HepG2 (cell line): Measurements from ENCODE around the gene PIK3CB. TPM values are rescaled to one million over a fixed set of nuclear protein-coding genes. Genes with fewer than 3 reads are reported as not detected.
A peak's percentile ranks its signal among the peaks of the same experiment; 100 is the strongest.

ENCODE experiments used
- HMGA1 ChIP-seq: sonication (generic); formaldehyde crosslinking; conservative IDR thresholded peaks from 2 replicates; pipeline ENCODE4 v1.4.0; 2020; ENCODE audit warnings: missing genetic modification reagents
- JUNB ChIP-seq: sonication (generic); formaldehyde crosslinking; IDR thresholded peaks from 2 replicates; pipeline ENCODE4 v1.8.0; 2022; ENCODE audit warnings: missing genetic modification reagents, mild to moderate bottlenecking, borderline replicate concordance
- MEIS1 ChIP-seq: sonication (generic); formaldehyde crosslinking; IDR thresholded peaks from 2 replicates; pipeline ENCODE4 v1.9.0; 2021; ENCODE audit warnings: mild to moderate bottlenecking, missing genetic modification reagents, moderate library complexity, borderline replicate concordance
- MXI1 ChIP-seq: IDR thresholded peaks from 3 replicates; pipeline ENCODE4 v1.6.1; 2012; ENCODE audit warnings: low read depth, low read length, inconsistent platforms, borderline replicate concordance
- MZF1 ChIP-seq: sonication (generic); formaldehyde crosslinking; IDR thresholded peaks from 2 replicates; pipeline ENCODE4 v1.8.1; 2023; ENCODE audit warnings: mild to moderate bottlenecking, missing genetic modification reagents, borderline replicate concordance
- NFRKB ChIP-seq: fragments of 450-650 bp; IDR thresholded peaks from 2 replicates; pipeline ENCODE4 v1.6.1; 2017
- SETDB1 ChIP-seq: sonication (generic); formaldehyde crosslinking; IDR thresholded peaks from 2 replicates; pipeline ENCODE4 v1.5.1; 2020; ENCODE audit warnings: missing genetic modification reagents, mild to moderate bottlenecking, borderline replicate concordance
- SMC3 ChIP-seq: IDR thresholded peaks from 2 replicates; pipeline ENCODE4 v1.6.1; 2011; ENCODE audit warnings: low read length, improper control_type of control experiment
- ZBTB7A ChIP-seq: sonication (generic); formaldehyde crosslinking; IDR thresholded peaks from 2 replicates; pipeline ENCODE4 v1.8.0; 2022; ENCODE audit warnings: mild to moderate bottlenecking, missing genetic modification reagents
- ZFP37 ChIP-seq: sonication (generic); formaldehyde crosslinking; IDR thresholded peaks from 2 replicates; pipeline ENCODE4 v1.4.0; 2020; ENCODE audit warnings: missing genetic modification reagents, borderline replicate concordance
- ZKSCAN1 ChIP-seq: fragments of 150-350 bp; IDR thresholded peaks from 2 replicates; pipeline ENCODE4 v1.6.1; 2014; ENCODE audit warnings: low read length
- ZNF160 ChIP-seq: sonication (generic); formaldehyde crosslinking; IDR thresholded peaks from 2 replicates; pipeline ENCODE4 v1.8.0; 2022; ENCODE audit warnings: mild to moderate bottlenecking, inconsistent platforms, missing genetic modification reagents
- ZNF34 ChIP-seq: sonication (generic); formaldehyde crosslinking; IDR thresholded peaks from 2 replicates; pipeline ENCODE4 v1.4.0; 2020; ENCODE audit warnings: mild to moderate bottlenecking, missing genetic modification reagents, borderline replicate concordance
- ZNF709 ChIP-seq: sonication (generic); formaldehyde crosslinking; IDR thresholded peaks from 2 replicates; pipeline ENCODE4 v1.5.0; 2020; ENCODE audit warnings: mild to moderate bottlenecking, missing genetic modification reagents
- ZNF775 ChIP-seq: sonication (generic); formaldehyde crosslinking; IDR thresholded peaks from 2 replicates; pipeline ENCODE4 v1.4.0; 2020; ENCODE audit warnings: missing genetic modification reagents, mild to moderate bottlenecking, moderate library complexity, borderline replicate concordance
- ZNF781 ChIP-seq: sonication (generic); formaldehyde crosslinking; IDR thresholded peaks from 2 replicates; pipeline ENCODE4 v1.5.1; 2020; ENCODE audit warnings: borderline replicate concordance, mild to moderate bottlenecking, missing genetic modification reagents; ENCODE audit errors: not compliant biosample characterization
- polyA plus RNA-seq, 8 experiments: library from polyadenylated mRNA; depleted of rRNA in 3 of 8; stranded (reverse) in 7 of 8; unstranded in 1 of 8; fragments of >200 nt; fragmentation: Illumina TruSeq in 4 of 8; extraction: Trizol in 4 of 8; gene quantifications; 2 replicates each; pipeline versions ENCODE4 v1.2.1 to v1.2.3, GENCODE V29; 2011 to 2016; ENCODE audit warnings: low read depth in 4 of 8, missing spikeins in 1 of 8, mixed read lengths in 1 of 8; ENCODE audit not compliant: insufficient read depth in 1 of 8
- total RNA-seq, 5 experiments: library from RNA; depleted of rRNA; stranded (reverse); fragments of >200 nt; fragmentation: Illumina TruSeq; extraction: Trizol; gene quantifications; 2 replicates each; pipeline ENCODE4 v1.2.3, GENCODE V29; 2016; ENCODE audit warnings: low read depth in 1 of 5
- TF ChIP-seq, protein P1 (sequence below): sonication (generic); formaldehyde crosslinking; IDR thresholded peaks from 2 replicates; pipeline ENCODE4 v1.4.0; 2020; ENCODE audit warnings: missing genetic modification reagents, borderline replicate concordance
- TF ChIP-seq, protein P2 (sequence below): sonication (generic); formaldehyde crosslinking; IDR thresholded peaks from 2 replicates; pipeline ENCODE4 v1.8.0; 2022; ENCODE audit warnings: mild to moderate bottlenecking, missing genetic modification reagents; ENCODE audit not compliant: insufficient replicate concordance
- TF ChIP-seq, protein P3 (sequence below): fragments of 450-650 bp; IDR thresholded peaks from 2 replicates; pipeline ENCODE4 v1.6.1; 2017; ENCODE audit warnings: mild to moderate bottlenecking
- TF ChIP-seq, protein P4 (sequence below): sonication (generic); formaldehyde crosslinking; conservative IDR thresholded peaks from 2 replicates; pipeline ENCODE4 v1.8.0; 2022; ENCODE audit warnings: missing genetic modification reagents

The PIK3CB gene
- total and polyA plus RNA-seq, 2 of the 13 experiments (the other 11 are each of a cell fraction or from before 2014, with no cell fraction given): 6.6 to 18.7 TPM

DNA sequence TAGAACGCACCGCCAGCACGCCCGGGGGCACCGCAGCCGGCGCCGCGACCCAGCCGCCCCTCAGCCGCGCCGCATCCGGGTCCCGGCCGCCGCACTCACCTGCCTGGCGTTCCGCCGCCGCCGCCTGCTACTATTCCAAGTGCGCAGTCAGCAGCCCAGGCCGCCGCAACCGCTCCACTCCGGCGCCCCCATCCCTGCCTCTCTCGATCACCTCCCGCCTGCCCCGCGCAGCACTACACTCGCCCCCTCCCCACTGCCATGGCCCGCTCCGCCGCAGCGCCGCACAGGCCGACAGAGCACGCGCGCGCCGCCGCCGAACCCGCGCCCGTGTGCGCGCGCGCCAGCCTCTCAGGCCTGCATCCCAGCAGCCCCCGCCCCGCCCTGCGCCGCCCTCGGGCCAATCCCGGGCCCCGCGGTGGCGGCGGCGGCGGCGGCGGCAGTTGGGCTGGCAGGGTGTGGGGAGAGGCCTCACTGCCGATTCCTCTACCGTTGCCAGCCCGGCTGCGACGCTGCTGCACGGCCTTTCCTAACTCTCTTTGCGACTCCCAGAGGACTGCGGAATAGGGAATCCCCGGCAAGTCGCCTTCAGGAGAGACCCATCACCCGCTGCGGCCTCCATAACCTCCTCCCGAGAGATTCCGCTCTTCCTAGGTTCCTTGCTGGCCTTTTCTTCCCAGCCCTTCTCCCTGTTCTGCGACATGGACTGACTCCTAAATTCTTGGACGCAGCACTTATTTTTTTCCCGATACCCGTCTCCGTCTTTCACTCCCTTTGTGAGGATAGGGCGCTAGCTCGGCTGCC is at the start of gene PIK3CB (continued):
- TF ChIP-seq, protein P1, sequence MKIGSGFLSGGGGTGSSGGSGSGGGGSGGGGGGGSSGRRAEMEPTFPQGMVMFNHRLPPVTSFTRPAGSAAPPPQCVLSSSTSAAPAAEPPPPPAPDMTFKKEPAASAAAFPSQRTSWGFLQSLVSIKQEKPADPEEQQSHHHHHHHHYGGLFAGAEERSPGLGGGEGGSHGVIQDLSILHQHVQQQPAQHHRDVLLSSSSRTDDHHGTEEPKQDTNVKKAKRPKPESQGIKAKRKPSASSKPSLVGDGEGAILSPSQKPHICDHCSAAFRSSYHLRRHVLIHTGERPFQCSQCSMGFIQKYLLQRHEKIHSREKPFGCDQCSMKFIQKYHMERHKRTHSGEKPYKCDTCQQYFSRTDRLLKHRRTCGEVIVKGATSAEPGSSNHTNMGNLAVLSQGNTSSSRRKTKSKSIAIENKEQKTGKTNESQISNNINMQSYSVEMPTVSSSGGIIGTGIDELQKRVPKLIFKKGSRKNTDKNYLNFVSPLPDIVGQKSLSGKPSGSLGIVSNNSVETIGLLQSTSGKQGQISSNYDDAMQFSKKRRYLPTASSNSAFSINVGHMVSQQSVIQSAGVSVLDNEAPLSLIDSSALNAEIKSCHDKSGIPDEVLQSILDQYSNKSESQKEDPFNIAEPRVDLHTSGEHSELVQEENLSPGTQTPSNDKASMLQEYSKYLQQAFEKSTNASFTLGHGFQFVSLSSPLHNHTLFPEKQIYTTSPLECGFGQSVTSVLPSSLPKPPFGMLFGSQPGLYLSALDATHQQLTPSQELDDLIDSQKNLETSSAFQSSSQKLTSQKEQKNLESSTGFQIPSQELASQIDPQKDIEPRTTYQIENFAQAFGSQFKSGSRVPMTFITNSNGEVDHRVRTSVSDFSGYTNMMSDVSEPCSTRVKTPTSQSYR (CRISPR knock-in tag): no peak
- TF ChIP-seq JUNB (CRISPR knock-in tag) (no peak), ZNF709 (CRISPR knock-in tag) (0 out of 2 replicates have a peak, but pooled peaks have one; percentile 45), MZF1 (no peak), ZNF775 (CRISPR knock-in tag) (no peak; the same call in 1 of the 2 replicates), NFRKB (no peak), SMC3 (no peak), ZNF160 (no peak; the same call in 1 of the 2 replicates), ZNF781 (no peak), HMGA1 (CRISPR knock-in tag) (no peak), MXI1 (peak; percentile 5; the same call in 1 of the 3 replicates), ZKSCAN1 (no peak), MEIS1 (CRISPR knock-in tag) (no peak), ZBTB7A (CRISPR knock-in tag) (no peak), ZNF34 (CRISPR knock-in tag) (no peak), ZFP37 (CRISPR knock-in tag) (no peak), SETDB1 (CRISPR knock-in tag) (no peak)
- TF ChIP-seq, protein P2, sequence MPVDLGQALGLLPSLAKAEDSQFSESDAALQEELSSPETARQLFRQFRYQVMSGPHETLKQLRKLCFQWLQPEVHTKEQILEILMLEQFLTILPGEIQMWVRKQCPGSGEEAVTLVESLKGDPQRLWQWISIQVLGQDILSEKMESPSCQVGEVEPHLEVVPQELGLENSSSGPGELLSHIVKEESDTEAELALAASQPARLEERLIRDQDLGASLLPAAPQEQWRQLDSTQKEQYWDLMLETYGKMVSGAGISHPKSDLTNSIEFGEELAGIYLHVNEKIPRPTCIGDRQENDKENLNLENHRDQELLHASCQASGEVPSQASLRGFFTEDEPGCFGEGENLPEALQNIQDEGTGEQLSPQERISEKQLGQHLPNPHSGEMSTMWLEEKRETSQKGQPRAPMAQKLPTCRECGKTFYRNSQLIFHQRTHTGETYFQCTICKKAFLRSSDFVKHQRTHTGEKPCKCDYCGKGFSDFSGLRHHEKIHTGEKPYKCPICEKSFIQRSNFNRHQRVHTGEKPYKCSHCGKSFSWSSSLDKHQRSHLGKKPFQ (CRISPR knock-in tag): peak; percentile 76
- TF ChIP-seq, protein P3, sequence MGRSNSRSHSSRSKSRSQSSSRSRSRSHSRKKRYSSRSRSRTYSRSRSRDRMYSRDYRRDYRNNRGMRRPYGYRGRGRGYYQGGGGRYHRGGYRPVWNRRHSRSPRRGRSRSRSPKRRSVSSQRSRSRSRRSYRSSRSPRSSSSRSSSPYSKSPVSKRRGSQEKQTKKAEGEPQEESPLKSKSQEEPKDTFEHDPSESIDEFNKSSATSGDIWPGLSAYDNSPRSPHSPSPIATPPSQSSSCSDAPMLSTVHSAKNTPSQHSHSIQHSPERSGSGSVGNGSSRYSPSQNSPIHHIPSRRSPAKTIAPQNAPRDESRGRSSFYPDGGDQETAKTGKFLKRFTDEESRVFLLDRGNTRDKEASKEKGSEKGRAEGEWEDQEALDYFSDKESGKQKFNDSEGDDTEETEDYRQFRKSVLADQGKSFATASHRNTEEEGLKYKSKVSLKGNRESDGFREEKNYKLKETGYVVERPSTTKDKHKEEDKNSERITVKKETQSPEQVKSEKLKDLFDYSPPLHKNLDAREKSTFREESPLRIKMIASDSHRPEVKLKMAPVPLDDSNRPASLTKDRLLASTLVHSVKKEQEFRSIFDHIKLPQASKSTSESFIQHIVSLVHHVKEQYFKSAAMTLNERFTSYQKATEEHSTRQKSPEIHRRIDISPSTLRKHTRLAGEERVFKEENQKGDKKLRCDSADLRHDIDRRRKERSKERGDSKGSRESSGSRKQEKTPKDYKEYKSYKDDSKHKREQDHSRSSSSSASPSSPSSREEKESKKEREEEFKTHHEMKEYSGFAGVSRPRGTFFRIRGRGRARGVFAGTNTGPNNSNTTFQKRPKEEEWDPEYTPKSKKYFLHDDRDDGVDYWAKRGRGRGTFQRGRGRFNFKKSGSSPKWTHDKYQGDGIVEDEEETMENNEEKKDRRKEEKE: no peak
- TF ChIP-seq, protein P4, sequence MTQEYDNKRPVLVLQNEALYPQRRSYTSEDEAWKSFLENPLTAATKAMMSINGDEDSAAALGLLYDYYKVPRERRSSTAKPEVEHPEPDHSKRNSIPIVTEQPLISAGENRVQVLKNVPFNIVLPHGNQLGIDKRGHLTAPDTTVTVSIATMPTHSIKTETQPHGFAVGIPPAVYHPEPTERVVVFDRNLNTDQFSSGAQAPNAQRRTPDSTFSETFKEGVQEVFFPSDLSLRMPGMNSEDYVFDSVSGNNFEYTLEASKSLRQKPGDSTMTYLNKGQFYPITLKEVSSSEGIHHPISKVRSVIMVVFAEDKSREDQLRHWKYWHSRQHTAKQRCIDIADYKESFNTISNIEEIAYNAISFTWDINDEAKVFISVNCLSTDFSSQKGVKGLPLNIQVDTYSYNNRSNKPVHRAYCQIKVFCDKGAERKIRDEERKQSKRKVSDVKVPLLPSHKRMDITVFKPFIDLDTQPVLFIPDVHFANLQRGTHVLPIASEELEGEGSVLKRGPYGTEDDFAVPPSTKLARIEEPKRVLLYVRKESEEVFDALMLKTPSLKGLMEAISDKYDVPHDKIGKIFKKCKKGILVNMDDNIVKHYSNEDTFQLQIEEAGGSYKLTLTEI (CRISPR knock-in tag): no peak
